Liver (tissue), 9 donors: Measurements from ENCODE around the gene FAM53B. TPM values are rescaled to one million over a fixed set of nuclear protein-coding genes. Genes with fewer than 3 reads are reported as not detected.
A peak's percentile ranks its signal among the peaks of the same experiment; 100 is the strongest.
"Not testable (repeated sequence)": the region's sequence is repeated elsewhere in the genome, so short reads cannot be mapped to it uniquely, and the experiment has no call there.

ENCODE experiments used
- DNase-seq: peaks from one replicate; pipeline ENCODE4 v3.0.0-alpha.2; 2017; ENCODE audit warnings: low spot score
- H3K27ac ChIP-seq, 2 donors: one replicate each; pipeline ENCODE4 v1.7.0; 2013; ENCODE audit warnings: inconsistent platforms in 2 of 2, low read length in 2 of 2, control low read depth in 1 of 2, low read depth in 1 of 2, mild to moderate bottlenecking in 1 of 2
- H3K27me3 ChIP-seq, 4 donors: one replicate each; pipeline versions ENCODE4 v1.6.1 to v1.7.0; 2013; ENCODE audit warnings: low read length in 3 of 4, inconsistent platforms in 1 of 4, mild to moderate bottlenecking in 1 of 4, moderate library complexity in 1 of 4; ENCODE audit not compliant: control insufficient read depth in 4 of 4, insufficient read depth in 4 of 4
- H3K36me3 ChIP-seq, 4 donors: one replicate each; pipeline versions ENCODE4 v1.6.1 to v1.7.0; 2013; ENCODE audit warnings: low read length in 3 of 4, mild to moderate bottlenecking in 3 of 4, low read depth in 1 of 4, moderate library complexity in 1 of 4; ENCODE audit not compliant: control insufficient read depth in 4 of 4, insufficient read depth in 3 of 4
- H3K4me1 ChIP-seq, 4 donors: one replicate each; pipeline versions ENCODE4 v1.6.1 to v1.7.0; 2013; ENCODE audit warnings: low read length in 3 of 4, mild to moderate bottlenecking in 3 of 4, moderate library complexity in 1 of 4; ENCODE audit not compliant: control insufficient read depth in 4 of 4, insufficient read depth in 4 of 4
- H3K4me3 ChIP-seq, 3 donors: one replicate each; pipeline versions ENCODE4 v1.6.1 to v1.7.0; 2013; ENCODE audit warnings: low read length in 3 of 3, control low read depth in 1 of 3, low read depth in 1 of 3, mild to moderate bottlenecking in 1 of 3
- H3K9ac ChIP-seq, 2 donors: one replicate each; pipeline ENCODE4 v1.7.0; 2013; ENCODE audit warnings: low read length in 2 of 2, mild to moderate bottlenecking in 2 of 2, moderate library complexity in 2 of 2, control low read depth in 1 of 2, low read depth in 1 of 2
- H3K9me3 ChIP-seq, 4 donors: one replicate each; pipeline versions ENCODE4 v1.6.1 to v1.7.0; 2013; ENCODE audit warnings: low read length in 3 of 4; ENCODE audit not compliant: control insufficient read depth in 4 of 4
- EGR1 ChIP-seq, 2 donors: IDR thresholded peaks; 2 replicates each; pipeline ENCODE4 v1.6.1; 2016 to 2018; ENCODE audit warnings: antibody characterized with exemption in 2 of 2, low read depth in 2 of 2
- FOXA1 ChIP-seq: IDR thresholded peaks from 2 replicates; pipeline ENCODE4 v1.6.1; 2016; ENCODE audit warnings: antibody characterized with exemption
- FOXA2 ChIP-seq: IDR thresholded peaks from 2 replicates; pipeline ENCODE4 v1.6.1; 2016; ENCODE audit warnings: antibody characterized with exemption
- GABPA ChIP-seq, 2 donors: IDR thresholded peaks in 1 of 2; conservative IDR thresholded peaks in 1 of 2; 2 replicates each; pipeline ENCODE4 v1.6.1; 2016; ENCODE audit warnings: antibody characterized with exemption in 2 of 2, mild to moderate bottlenecking in 1 of 2, moderate library complexity in 1 of 2
- HNF4A ChIP-seq, 2 donors: conservative IDR thresholded peaks; 2 replicates each; pipeline ENCODE4 v1.6.1; 2016; ENCODE audit warnings: antibody characterized with exemption in 2 of 2, mild to moderate bottlenecking in 2 of 2
- HNF4G ChIP-seq: IDR thresholded peaks from 2 replicates; pipeline ENCODE4 v1.6.1; 2016; ENCODE audit warnings: antibody characterized with exemption
- JUND ChIP-seq, 2 donors: IDR thresholded peaks; 2 replicates each; pipeline ENCODE4 v1.6.1; 2016; ENCODE audit warnings: antibody characterized with exemption in 2 of 2
- MAX ChIP-seq: IDR thresholded peaks from 2 replicates; pipeline ENCODE4 v1.6.1; 2016; ENCODE audit warnings: antibody characterized with exemption
- NR2F2 ChIP-seq: IDR thresholded peaks from 2 replicates; pipeline ENCODE4 v1.6.1; 2016; ENCODE audit warnings: antibody characterized with exemption
- RAD21 ChIP-seq, 2 donors: IDR thresholded peaks; 2 replicates each; pipeline ENCODE4 v1.6.1; 2016; ENCODE audit warnings: antibody characterized with exemption in 2 of 2, mild to moderate bottlenecking in 2 of 2
- REST ChIP-seq: IDR thresholded peaks from 2 replicates; pipeline ENCODE4 v1.6.1; 2016; ENCODE audit warnings: antibody characterized with exemption, mild to moderate bottlenecking
- RXRA ChIP-seq, 2 donors: IDR thresholded peaks; 2 replicates each; pipeline ENCODE4 v1.6.1; 2017 to 2018; ENCODE audit warnings: antibody characterized with exemption in 2 of 2, mild to moderate bottlenecking in 1 of 2
- SP1 ChIP-seq: IDR thresholded peaks from 2 replicates; pipeline ENCODE4 v1.6.1; 2018; ENCODE audit warnings: antibody characterized with exemption, mild to moderate bottlenecking
- TAF1 ChIP-seq: conservative IDR thresholded peaks from 2 replicates; pipeline ENCODE4 v1.6.1; 2016; ENCODE audit warnings: antibody characterized with exemption, mild to moderate bottlenecking
- YY1 ChIP-seq: IDR thresholded peaks from 2 replicates; pipeline ENCODE4 v1.6.1; 2016; ENCODE audit warnings: antibody characterized with exemption, mild to moderate bottlenecking
- ZBTB33 ChIP-seq: IDR thresholded peaks from 2 replicates; pipeline ENCODE4 v1.6.1; 2016; ENCODE audit warnings: antibody characterized with exemption
- WGBS: extraction: QIAGEN DNeasy Blood & Tissue Kit; methylation state at CpG from one replicate; pipeline ENCODE4 v1.1.7; 2013; 5-methylcytosine and 5-hydroxymethylcytosine counted together
- polyA plus RNA-seq, 2 donors: library from polyadenylated mRNA; stranded (reverse) in 1 of 2; unstranded in 1 of 2; fragments of 200-250 nt in 1 of 2; fragments of >200 nt in 1 of 2; fragmentation: Nextera tagmentation in 1 of 2; extraction: Ambion mirVana in 1 of 2; gene quantifications; one replicate each; pipeline versions ENCODE4 v1.2.1 to v1.2.3, GENCODE V29; 2013 to 2015
- total RNA-seq, 2 donors: library from RNA; depleted of rRNA; stranded (reverse); fragments of >200 nt; gene quantifications; one replicate each; pipeline ENCODE4 v1.2.3, GENCODE V29; 2014
- TF ChIP-seq, protein P1 (sequence below): fragments of 150-350 bp; IDR thresholded peaks from 2 replicates; pipeline ENCODE4 v1.5.1; 2017; ENCODE audit warnings: improper control_type of control experiment, low read depth, low read length; ENCODE audit not compliant: missing input control
- TF ChIP-seq, protein P2 (sequence below): IDR thresholded peaks from 2 replicates; pipeline ENCODE4 v1.6.1; 2016; ENCODE audit warnings: antibody characterized with exemption
- donor health status: healthy.
- donor health status: healthy.
- donor health status: healthy.
- donor health status: healthy.
- donor health status: healthy.

Gene FAM53B
- total and polyA plus RNA-seq, 4 donors: 1.1 to 24.0 (median 6.3) TPM

DNA sequence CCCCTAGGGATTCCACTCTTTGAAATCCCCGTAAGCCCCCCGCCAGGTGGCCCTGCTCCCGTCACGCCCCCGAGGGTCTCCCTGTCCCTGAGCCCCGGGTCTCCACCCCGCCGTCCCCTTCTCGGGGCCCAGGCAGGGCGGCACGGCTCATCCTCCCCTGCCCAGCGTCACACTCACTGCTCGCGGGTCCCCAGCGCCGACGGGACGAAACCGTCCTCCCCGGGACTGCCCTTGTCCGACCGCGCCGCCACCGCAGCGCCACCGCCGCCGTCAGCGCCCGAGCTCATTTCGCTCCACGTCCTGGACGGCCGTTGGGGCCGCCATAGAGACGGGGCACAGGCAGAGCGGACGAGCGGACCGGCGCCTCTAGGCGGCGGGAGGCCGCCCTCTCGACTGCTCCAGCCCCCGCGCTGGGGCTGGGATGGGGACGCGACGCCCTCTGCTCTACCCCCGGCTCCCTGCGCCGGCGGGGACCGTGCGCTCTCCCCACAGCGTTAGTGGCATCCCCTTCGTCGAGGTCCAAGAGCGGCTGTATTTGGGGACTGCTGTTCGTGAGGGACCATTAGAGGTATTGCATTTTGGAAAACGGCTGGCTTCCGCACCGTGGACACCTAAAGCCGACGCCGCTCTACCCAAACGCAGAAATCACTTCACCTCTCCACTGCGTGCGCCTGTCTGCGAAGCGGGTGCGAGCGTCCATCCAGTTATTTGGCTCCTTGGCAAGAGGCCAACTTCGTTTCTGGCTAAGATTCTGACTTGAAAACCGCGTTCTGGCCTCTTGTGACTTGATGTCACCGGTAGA, 47.6 kb upstream of the FAM53B start, which contains the start of gene EEF1AKMT2:
Gene EEF1AKMT2, minus strand, starts transcription at position 341 of the 802 bp plus-strand sequence. Its CDS starts 54 bp downstream, at position 287.
- DNase-seq: peak; percentile 88
- TF ChIP-seq FOXA1: no peak
- TF ChIP-seq HNF4G: no peak
- no peak for TF ChIP-seq MAX
- peak; percentile 38 for TF ChIP-seq TAF1
- no peak for TF ChIP-seq SP1
- TF ChIP-seq, protein P1, sequence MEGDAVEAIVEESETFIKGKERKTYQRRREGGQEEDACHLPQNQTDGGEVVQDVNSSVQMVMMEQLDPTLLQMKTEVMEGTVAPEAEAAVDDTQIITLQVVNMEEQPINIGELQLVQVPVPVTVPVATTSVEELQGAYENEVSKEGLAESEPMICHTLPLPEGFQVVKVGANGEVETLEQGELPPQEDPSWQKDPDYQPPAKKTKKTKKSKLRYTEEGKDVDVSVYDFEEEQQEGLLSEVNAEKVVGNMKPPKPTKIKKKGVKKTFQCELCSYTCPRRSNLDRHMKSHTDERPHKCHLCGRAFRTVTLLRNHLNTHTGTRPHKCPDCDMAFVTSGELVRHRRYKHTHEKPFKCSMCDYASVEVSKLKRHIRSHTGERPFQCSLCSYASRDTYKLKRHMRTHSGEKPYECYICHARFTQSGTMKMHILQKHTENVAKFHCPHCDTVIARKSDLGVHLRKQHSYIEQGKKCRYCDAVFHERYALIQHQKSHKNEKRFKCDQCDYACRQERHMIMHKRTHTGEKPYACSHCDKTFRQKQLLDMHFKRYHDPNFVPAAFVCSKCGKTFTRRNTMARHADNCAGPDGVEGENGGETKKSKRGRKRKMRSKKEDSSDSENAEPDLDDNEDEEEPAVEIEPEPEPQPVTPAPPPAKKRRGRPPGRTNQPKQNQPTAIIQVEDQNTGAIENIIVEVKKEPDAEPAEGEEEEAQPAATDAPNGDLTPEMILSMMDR: peak; percentile 34
- TF ChIP-seq FOXA2: no peak
- no peak for TF ChIP-seq NR2F2
- TF ChIP-seq GABPA (IDR thresholded peaks at IDR 0.05 in 1 of 2, conservative IDR thresholded peaks at IDR 0.05 in 1 of 2): no peak
- TF ChIP-seq ZBTB33: no peak
- TF ChIP-seq RAD21 (IDR thresholded peaks at IDR 0.05): peak; percentile 43 to 50
- TF ChIP-seq HNF4A (conservative IDR thresholded peaks at IDR 0.05): no peak
- no peak for TF ChIP-seq JUND (IDR thresholded peaks at IDR 0.05)
- no peak for TF ChIP-seq EGR1 (IDR thresholded peaks at IDR 0.05; ENCODE audit: low read depth in 2 of 2)
- TF ChIP-seq, protein P2, sequence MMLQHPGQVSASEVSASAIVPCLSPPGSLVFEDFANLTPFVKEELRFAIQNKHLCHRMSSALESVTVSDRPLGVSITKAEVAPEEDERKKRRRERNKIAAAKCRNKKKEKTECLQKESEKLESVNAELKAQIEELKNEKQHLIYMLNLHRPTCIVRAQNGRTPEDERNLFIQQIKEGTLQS: no peak
- TF ChIP-seq RXRA (IDR thresholded peaks at IDR 0.05): peak in 1 of 2 donors; percentile 11
- peak; percentile 77 for TF ChIP-seq REST
- peak; percentile 96 for TF ChIP-seq YY1
- H3K36me3 ChIP-seq: peaks cover 0 to 6% (median 4%) of the 10 kb centered on the region in 4 donors
- no peaks in the 10 kb centered on the region for H3K27me3 ChIP-seq
- WGBS: under 1% methylated on average over 79 of the region's 79 CpGs
- H3K27ac ChIP-seq: peak within 1 kb of the TSS; percentile 78 to 91
- no peaks in the 10 kb centered on the region for H3K9me3 ChIP-seq
- H3K4me3 ChIP-seq: peak within 1 kb of the TSS; percentile 88 to 94 (median 88)
- H3K4me1 ChIP-seq: peaks cover 0 to 10% (median 3%) of the 10 kb centered on the region in 4 donors
- peak within 1 kb of the TSS; percentile 74 to 98 for H3K9ac ChIP-seq

DNA sequence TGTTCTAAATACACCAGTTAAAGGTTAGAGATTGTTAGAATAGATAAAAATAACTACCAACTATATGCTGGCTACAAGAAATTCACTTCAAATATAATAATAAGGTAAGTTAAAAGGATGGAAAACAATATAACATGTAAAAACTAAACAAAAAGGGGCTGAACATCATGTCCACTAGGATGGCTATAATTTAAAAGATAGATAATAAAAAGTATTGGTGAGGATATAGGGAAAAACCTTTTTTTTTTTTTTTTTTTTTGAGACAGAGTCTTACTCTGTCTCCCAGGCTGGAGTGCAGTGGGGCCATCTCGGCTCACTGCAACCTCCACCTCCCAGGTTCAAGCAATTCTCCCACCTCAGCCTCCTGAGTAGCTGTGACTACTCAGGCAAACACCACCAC, 38.7 kb upstream of the FAM53B start:
- not testable (repeated sequence) for DNase-seq, H3K27ac ChIP-seq, H3K27me3 ChIP-seq, H3K4me1 ChIP-seq, H3K9me3 ChIP-seq, H3K9ac ChIP-seq, H3K36me3 ChIP-seq, H3K4me3 ChIP-seq
- WGBS: 97% methylated on average over 1 of the region's 1 CpG
